Cardiac muscle cell (in vitro differentiated cells and primary cell): ENCODE data around the gene MX2. TPM values are rescaled to one million over a fixed set of nuclear protein-coding genes. Genes with fewer than 3 reads are reported as not detected.

Experiments
- DNase-seq, 2 donors: peaks; one replicate each; pipeline versions ENCODE4 v3.0.0 to v3.0.0-alpha.2; 2010 to 2017; ENCODE audit warnings: low read depth in 1 of 2, low spot score in 1 of 2
- H3K27ac ChIP-seq: fragments of 200-600 bp; sonication (generic); 2 replicates; pipeline ENCODE4 v1.5.1; 2016
- H3K27me3 ChIP-seq: fragments of 200-600 bp; sonication (generic); 2 replicates; pipeline ENCODE4 v1.6.0; 2016; ENCODE audit warnings: control low read depth
- H3K36me3 ChIP-seq: fragments of 200-600 bp; sonication (generic); 2 replicates; pipeline ENCODE4 v1.5.1; 2016; ENCODE audit warnings: control low read depth
- H3K4me1 ChIP-seq: fragments of 200-600 bp; sonication (generic); 2 replicates; pipeline ENCODE4 v1.8.1; 2017; ENCODE audit warnings: low read depth, mild to moderate bottlenecking, mixed run types
- H3K4me3 ChIP-seq: fragments of 200-600 bp; sonication (generic); 2 replicates; pipeline ENCODE4 v1.5.1; 2016; ENCODE audit warnings: mild to moderate bottlenecking
- H3K9me3 ChIP-seq: fragments of 200-600 bp; sonication (generic); 2 replicates; pipeline ENCODE4 v1.5.1; 2017; ENCODE audit warnings: low read depth, mild to moderate bottlenecking, control low read depth
- CTCF ChIP-seq: IDR thresholded peaks from 2 replicates; pipeline ENCODE4 v1.5.1; 2012; ENCODE audit warnings: low read depth, mild to moderate bottlenecking, low read length
- polyA plus RNA-seq: library from polyadenylated mRNA; unstranded; fragments of >200 nt; fragmentation: Nextera tagmentation; extraction: Ambion mirVana; gene quantifications from 2 replicates; pipeline ENCODE4 v1.2.1, GENCODE V29; 2016
- total RNA-seq: library from RNA; depleted of rRNA; stranded (reverse); fragments of >200 nt; gene quantifications from 2 replicates; pipeline ENCODE4 v1.2.3, GENCODE V29; 2016

Gene MX2
- total and polyA plus RNA-seq, 2 experiments from 2014 or later: 0.28 to 2.3 TPM

GRCh38 chr21:41317458-41317857, 44.4 kb upstream of the MX2 start:
- H3K4me3 ChIP-seq: no peak overlapping the region
- H3K4me1 ChIP-seq: no peaks in the 10 kb centered on the region
- DNase-seq: no peak
- no peak for TF ChIP-seq CTCF
- H3K9me3 ChIP-seq: no peaks in the 10 kb centered on the region
- H3K27me3 ChIP-seq: peaks cover 42% of the 10 kb centered on the region
- H3K27ac ChIP-seq: no peak overlapping the region
- no peaks in the 10 kb centered on the region for H3K36me3 ChIP-seq

GRCh38 chr21:41318218-41318617, 43.6 kb upstream of the MX2 start:
- Histone ChIP-seq H3K36me3 (no peaks in the 10 kb centered on the region), H3K4me1 (no peaks in the 10 kb centered on the region), H3K4me3 (no peak overlapping the region), H3K27me3 (peaks cover 42% of the 10 kb centered on the region), H3K9me3 (no peaks in the 10 kb centered on the region), H3K27ac (no peak overlapping the region)
- no peak for TF ChIP-seq CTCF
- DNase-seq: no peak

GRCh38 chr21:41319273-41319672, 42.6 kb upstream of the MX2 start:
- DNase-seq: no peak
- no peak for TF ChIP-seq CTCF
- Histone ChIP-seq H3K27me3 (peaks cover 39% of the 10 kb centered on the region), H3K9me3 (no peaks in the 10 kb centered on the region), H3K4me1 (no peaks in the 10 kb centered on the region), H3K27ac (no peak overlapping the region), H3K36me3 (no peaks in the 10 kb centered on the region), H3K4me3 (no peak overlapping the region)

GRCh38 chr21:41321211-41321907, 40.5 kb upstream of the MX2 start:
- no peak for DNase-seq
- TF ChIP-seq CTCF: no peak
- H3K9me3 ChIP-seq: no peaks in the 10 kb centered on the region
- H3K4me3 ChIP-seq: no peak overlapping the region
- H3K27me3 ChIP-seq: peaks cover 18% of the 10 kb centered on the region
- no peaks in the 10 kb centered on the region for H3K36me3 ChIP-seq
- no peaks in the 10 kb centered on the region for H3K4me1 ChIP-seq
- H3K27ac ChIP-seq: no peak overlapping the region

GRCh38 chr21:41321908-41322495, 39.8 kb upstream of the MX2 start:
- Histone ChIP-seq H3K9me3 (no peaks in the 10 kb centered on the region), H3K4me3 (no peak overlapping the region), H3K27ac (no peak overlapping the region), H3K4me1 (no peaks in the 10 kb centered on the region), H3K27me3 (peaks cover 11% of the 10 kb centered on the region), H3K36me3 (no peaks in the 10 kb centered on the region)
- TF ChIP-seq CTCF: no peak
- DNase-seq: no peak
